ENCODE data around the gene CASZ1. TPM values are rescaled to one million over a fixed set of nuclear protein-coding genes. Genes with fewer than 3 reads are reported as not detected.

The CASZ1 gene
- total and polyA plus RNA-seq, 10 of the 15 experiments (the other 5 are each of a cell fraction or from before 2014, with no cell fraction given) = 0.52 to 9.8 (median 3.7) TPM

DNA sequence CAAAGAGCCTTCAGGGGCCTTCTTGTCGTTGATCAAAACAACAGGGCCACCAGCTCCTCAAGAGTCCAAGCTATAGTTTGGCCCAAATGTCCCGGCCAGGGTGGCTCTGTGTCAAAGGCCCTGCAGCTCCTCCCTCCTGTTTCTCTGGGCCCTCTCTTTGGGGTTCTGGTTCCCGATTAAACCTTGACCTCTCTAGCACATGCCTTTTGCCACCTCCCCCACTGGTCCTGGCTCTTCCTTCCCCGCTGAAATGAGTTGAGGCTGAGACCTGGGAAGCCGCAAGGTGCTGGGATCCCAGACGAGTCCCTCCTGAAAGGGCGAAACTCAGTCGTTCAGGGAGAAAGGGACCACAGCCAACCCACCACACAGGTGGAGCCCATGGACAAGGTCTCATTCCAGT, 56.9 kb downstream of the CASZ1 start (continued):
- TF ChIP-seq ZNF592 (IDR thresholded peaks at IDR 0.05) = no peak

- POLR2A ChIA-PET = interaction anchor here (0.6 kb wide), 1 partner anchor 1080 kb away, joined by 5 read pairs; no protein-coding TSS in a partner anchor
- no peak for TF ChIP-seq RAD51 (IDR thresholded peaks at IDR 0.05)
- TF ChIP-seq RB1 (IDR thresholded peaks at IDR 0.05; ENCODE audit: borderline replicate concordance) = no peak
- TF ChIP-seq, protein P1, sequence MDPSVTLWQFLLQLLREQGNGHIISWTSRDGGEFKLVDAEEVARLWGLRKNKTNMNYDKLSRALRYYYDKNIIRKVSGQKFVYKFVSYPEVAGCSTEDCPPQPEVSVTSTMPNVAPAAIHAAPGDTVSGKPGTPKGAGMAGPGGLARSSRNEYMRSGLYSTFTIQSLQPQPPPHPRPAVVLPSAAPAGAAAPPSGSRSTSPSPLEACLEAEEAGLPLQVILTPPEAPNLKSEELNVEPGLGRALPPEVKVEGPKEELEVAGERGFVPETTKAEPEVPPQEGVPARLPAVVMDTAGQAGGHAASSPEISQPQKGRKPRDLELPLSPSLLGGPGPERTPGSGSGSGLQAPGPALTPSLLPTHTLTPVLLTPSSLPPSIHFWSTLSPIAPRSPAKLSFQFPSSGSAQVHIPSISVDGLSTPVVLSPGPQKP (IDR thresholded peaks at IDR 0.05; ENCODE audit: low read depth, low read length) = no peak
- TF ChIP-seq TCF12 (IDR thresholded peaks at IDR 0.05; ENCODE audit: low read depth, low read length) = no peak
- no peak for TF ChIP-seq SUPT20H (IDR thresholded peaks at IDR 0.05; ENCODE audit: borderline replicate concordance, control insufficient read depth, low read depth, low read length)
- TF ChIP-seq, protein P2, sequence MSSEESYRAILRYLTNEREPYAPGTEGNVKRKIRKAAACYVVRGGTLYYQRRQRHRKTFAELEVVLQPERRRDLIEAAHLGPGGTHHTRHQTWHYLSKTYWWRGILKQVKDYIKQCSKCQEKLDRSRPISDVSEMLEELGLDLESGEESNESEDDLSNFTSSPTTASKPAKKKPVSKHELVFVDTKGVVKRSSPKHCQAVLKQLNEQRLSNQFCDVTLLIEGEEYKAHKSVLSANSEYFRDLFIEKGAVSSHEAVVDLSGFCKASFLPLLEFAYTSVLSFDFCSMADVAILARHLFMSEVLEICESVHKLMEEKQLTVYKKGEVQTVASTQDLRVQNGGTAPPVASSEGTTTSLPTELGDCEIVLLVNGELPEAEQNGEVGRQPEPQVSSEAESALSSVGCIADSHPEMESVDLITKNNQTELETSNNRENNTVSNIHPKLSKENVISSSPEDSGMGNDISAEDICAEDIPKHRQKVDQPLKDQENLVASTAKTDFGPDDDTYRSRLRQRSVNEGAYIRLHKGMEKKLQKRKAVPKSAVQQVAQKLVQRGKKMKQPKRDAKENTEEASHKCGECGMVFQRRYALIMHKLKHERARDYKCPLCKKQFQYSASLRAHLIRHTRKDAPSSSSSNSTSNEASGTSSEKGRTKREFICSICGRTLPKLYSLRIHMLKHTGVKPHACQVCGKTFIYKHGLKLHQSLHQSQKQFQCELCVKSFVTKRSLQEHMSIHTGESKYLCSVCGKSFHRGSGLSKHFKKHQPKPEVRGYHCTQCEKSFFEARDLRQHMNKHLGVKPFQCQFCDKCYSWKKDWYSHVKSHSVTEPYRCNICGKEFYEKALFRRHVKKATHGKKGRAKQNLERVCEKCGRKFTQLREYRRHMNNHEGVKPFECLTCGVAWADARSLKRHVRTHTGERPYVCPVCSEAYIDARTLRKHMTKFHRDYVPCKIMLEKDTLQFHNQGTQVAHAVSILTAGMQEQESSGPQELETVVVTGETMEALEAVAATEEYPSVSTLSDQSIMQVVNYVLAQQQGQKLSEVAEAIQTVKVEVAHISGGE (CRISPR knock-in tag; IDR thresholded peaks at IDR 0.05) = no peak
- TF ChIP-seq CBX5 (IDR thresholded peaks at IDR 0.05; ENCODE audit: low read depth) = no peak
- no peak for TF ChIP-seq STAT1 (conservative IDR thresholded peaks at IDR 0.05)
Observed at GRCh38 chr1:10738061-10739058, 58.1 kb downstream of the CASZ1 start.

More at GRCh38 chr1:10738061-10739058, 58.1 kb downstream of the CASZ1 start:
- Histone ChIP-seq H3K9ac (ENCODE audit: control insufficient read depth, insufficient read depth, low read length) (no peak overlapping the region), H3K36me3 (ENCODE audit: control insufficient read depth in 2 of 2, insufficient read depth in 2 of 2, low read length in 1 of 2) (no peaks in the 10 kb centered on the region), H3K4me3 (no peak overlapping the region), H3K79me2 (ENCODE audit: control insufficient read depth, insufficient read depth, low read length) (no peaks in the 10 kb centered on the region), H3K9me3 (replicated peaks; ENCODE audit: control insufficient read depth, insufficient read depth, low read length) (no peaks in the 10 kb centered on the region), H3K27me3 (replicated peaks in 1 of 2; ENCODE audit: control insufficient read depth in 2 of 2, insufficient read depth in 2 of 2, low read length in 1 of 2) (no peaks in the 10 kb centered on the region; a peak in 2 of 4 replicates), H3K27ac (ENCODE audit: control insufficient read depth, insufficient read depth) (no peak overlapping the region), H3K4me2 (ENCODE audit: control insufficient read depth, insufficient read depth) (no peak overlapping the region), H4K20me1 (ENCODE audit: control insufficient read depth, insufficient read depth) (no peaks in the 10 kb centered on the region), H3K4me1 (ENCODE audit: control insufficient read depth, insufficient read depth, low read length) (no peaks in the 10 kb centered on the region; the same call in 1 of the 2 replicates), H2AFZ (ENCODE audit: control insufficient read depth, low read depth, low read length) (no peak overlapping the region)
- WGBS (ENCODE audit: insufficient coverage, insufficient replicate concordance, low lambda C conversion rate, missing lambda C conversion rate) = 31% methylated on average over 18 of the region's 21 CpGs
- no TSS peak for BruUV-seq (replicated peaks)
- ATAC-seq = no peak
- CTCF ChIA-PET = no interaction called here
- no peak for FAIRE-seq
- SMC1A ChIA-PET (ENCODE audit: uncharacterized antibody, unreplicated experiment) = no interaction called here
- in situ Hi-C loops (cut with MboI) = no loop called here
- RAD21 ChIA-PET (ENCODE audit: unreplicated experiment) = no interaction called here
- intact Hi-C loops (cut with micrococcal nuclease; ENCODE audit: unreplicated experiment) = no loop called here
- no peak for DNase-seq (ENCODE audit: low read depth, low spot score)
